DMS53 treated with DMSO at 0.1 percent for 48 hours (cell line): Measurements from ENCODE around the gene SETD2.

Source experiments
- DNase-seq: peaks from one replicate; lab custom pipeline; 2025; ENCODE audit not compliant: unreplicated experiment; lab: John Stamatoyannopoulos, UW

SETD2 gene

GRCh38 chr3:47000198-47000815, 163.6 kb downstream of the SETD2 start:
- no peak for DNase-seq

DNA sequence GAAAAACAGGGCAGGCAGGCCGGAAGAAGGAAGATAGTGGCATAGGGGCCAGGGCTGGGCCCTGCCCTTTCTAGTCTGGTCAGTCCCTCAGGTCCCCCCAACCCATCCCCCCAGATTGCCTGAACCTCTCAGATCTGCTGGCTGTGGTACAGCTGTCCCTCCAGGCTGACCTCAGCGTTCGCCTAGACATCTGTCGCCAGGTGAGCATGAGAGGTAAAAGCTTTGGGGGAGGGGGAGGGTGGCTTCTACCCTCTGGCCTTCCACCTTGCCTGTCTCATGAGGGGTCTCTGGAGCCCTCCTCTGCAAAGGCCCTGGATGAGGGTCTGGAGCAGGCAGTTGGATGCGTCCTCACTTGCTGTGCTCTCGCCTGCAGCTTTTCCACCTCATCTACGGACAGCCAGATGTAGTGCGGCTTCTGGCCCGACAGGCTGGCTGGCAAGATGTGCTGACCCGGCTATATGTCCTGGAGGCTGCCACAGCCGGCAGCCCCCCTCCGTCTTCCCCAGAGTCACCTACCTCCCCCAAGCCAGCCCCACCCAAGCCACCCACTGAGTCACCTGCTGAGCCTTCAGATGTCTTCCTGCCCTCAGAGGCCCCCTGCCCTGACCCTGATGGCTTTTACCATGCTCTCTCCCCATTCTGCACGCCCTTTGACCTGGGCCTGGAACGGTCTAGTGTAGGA, 164.3 kb downstream of the SETD2 start:
- no peak for DNase-seq

- no peak for DNase-seq
Observed at GRCh38 chr3:46998852-46999515, 164.9 kb downstream of the SETD2 start.

DNA sequence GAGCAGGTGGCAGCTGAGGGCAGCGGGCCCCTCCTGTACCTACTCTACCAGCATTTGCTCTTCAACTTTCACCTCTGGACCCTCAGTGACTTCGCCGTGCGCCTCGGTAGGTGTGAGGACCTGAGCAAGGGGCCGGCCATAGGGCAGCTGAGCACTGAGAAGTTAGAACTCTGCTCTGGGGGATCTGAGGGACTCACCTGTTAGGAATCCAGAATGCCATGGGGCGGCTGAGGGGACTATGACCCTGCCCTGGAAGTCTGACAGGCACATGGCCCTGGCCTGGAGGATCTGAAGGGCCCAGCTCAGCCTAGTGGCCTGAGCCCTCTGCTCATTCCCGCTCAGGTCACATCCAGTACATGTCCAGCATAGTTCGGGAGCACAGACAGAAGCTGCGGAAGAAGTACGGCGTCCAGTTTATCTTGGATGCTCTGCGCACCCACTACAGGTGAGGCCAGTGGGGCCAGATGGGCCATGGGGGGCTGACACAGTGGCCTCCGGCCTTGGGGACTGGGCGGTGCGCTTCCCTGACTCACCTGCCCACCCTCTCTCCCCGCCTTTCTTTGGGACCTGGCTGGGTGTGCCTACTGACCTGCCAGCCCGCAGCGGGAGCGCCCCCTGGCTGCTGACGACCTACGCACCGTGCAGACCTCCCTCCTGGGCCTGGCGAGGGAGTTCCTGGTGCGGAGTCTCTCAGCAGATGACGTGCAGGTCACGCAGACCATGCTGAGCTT, 165.6 kb downstream of the SETD2 start:
- no peak for DNase-seq

DNA sequence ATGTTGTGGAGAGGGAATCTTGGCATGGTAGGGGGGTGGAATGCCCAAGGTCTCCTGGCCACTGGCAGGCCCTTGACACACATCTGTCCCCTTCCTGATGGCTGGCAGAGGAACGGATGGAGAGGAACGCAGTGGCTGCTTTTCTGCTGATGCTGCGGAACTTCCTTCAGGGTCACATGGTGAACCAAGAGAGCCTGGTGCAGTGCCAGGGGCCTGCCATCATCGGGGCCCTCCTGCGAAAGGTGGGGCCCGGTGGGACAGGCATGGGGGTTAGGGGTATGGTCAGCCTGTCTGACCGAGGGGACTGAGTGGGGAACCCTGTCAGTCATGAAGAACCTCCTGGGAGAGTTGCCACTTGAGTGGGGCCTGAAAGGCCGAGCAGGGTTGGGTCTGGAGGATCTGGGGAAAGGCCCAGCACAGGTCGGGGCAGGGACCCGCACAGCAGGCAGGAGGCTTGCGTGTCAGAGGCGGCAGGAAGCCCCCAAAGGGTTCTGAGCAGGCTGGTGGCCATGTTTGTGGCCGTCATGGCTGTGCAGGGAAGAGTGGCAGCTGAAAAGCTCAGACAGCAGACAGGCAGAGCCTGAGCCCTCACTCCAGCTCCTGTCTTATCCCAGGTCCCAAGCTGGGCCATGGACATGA, 166.3 kb downstream of the SETD2 start:
- DNase-seq, result no peak

- DNase-seq, result no peak
Observed at GRCh38 chr3:46996689-46997452, 167.0 kb downstream of the SETD2 start.

DNA sequence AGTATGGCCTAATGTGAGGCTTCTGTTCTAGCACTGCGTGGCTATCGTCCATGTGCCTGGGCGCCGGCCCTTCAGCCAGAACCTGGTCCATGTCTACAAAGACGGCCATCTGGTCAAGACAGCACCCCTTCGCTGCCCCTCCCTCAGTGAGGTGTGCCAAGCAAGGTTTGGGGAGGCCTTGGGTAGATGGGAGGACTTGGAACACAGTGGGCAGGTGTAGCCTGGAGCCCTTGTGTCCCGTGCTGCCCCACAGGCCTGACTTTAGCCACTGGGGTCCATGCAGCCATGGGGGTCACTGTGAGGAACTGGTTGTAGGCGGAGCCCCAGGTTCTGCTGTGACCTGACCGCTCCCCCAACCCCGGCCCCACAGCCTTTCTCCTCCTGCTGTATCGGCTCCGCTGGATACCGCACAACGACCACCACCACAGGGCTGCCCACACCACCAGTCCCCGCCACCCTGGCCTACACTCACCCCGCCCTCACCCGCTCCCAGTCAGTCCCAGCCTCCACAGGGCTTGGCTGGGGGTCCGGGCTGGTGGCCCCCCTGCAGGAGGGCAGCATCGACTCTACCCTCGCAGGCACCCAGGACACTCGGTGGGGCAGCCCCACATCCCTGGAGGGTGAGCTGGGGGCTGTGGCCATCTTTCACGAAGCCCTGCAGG, 167.9 kb downstream of the SETD2 start:
- no peak for DNase-seq

DNA sequence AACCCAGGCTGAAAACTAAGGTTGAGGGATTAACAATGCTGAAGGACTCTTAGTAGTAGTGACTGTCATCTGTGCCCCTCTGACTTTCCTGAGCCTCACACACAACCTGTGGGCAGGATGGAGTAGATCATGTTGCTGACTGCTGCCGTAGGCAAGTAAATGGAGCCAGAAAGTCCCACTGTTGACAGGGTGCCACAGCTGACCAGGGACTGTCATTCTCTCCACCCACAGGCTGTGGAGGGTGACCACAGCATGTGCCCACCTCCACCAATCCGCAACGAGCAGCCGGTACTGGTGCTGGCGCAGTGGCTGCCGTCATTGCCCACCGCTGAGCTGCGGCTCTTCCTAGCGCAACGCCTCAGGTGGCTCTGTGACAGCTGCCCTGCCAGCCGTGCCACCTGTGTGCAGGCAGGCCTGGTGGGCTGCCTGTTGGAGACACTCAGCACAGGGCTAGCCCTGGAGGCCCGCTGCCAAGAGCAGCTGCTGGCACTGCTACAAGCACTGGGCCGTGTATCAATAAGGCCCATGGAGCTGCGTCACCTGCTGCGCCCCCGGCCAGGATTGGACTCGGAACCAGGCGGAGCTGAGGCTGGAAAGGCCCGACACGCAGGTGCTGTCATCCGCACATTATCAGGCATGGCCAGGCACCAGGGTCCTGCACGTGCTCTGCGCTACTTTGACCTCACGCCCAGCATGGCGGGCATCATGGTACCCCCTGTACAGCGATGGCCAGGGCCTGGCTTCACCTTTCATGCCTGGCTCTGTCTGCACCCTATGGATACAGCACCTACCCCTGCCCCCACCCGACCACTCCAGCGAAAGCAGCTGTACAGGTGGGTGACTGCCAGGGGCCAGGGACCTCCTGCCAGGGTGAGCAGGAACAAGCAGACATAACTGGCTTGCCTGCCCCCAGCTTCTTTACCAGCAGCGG, 168.8 kb downstream of the SETD2 start:
- DNase-seq, result no peak

- no peak for DNase-seq
Observed at GRCh38 chr3:46993986-46994385, 169.9 kb downstream of the SETD2 start.

- no peak for DNase-seq
Observed at GRCh38 chr3:46993292-46993691, 170.6 kb downstream of the SETD2 start.

DNA sequence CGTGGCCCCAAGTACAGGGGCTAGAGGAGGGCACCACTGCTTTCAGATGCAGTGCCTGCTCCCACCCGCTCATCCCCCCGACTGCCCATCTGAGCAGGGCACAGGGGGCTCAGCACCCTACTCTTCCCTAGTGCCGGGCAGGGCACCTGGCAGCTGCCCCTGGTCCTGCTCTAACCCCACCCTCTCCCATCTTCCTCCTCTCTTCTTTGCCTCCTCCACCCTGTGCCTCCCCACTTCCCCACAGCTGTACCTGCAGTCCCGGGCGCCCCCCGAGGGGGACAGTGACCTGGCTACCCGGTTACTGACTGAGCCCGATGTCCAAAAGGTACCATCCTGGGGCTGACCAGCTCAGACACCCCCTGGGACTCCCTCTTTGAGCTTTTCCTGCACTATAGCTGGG, 171.7 kb downstream of the SETD2 start:
- DNase-seq, result no peak

- DNase-seq, result no peak
Observed at GRCh38 chr3:46991406-46992165, 172.3 kb downstream of the SETD2 start.

DNA sequence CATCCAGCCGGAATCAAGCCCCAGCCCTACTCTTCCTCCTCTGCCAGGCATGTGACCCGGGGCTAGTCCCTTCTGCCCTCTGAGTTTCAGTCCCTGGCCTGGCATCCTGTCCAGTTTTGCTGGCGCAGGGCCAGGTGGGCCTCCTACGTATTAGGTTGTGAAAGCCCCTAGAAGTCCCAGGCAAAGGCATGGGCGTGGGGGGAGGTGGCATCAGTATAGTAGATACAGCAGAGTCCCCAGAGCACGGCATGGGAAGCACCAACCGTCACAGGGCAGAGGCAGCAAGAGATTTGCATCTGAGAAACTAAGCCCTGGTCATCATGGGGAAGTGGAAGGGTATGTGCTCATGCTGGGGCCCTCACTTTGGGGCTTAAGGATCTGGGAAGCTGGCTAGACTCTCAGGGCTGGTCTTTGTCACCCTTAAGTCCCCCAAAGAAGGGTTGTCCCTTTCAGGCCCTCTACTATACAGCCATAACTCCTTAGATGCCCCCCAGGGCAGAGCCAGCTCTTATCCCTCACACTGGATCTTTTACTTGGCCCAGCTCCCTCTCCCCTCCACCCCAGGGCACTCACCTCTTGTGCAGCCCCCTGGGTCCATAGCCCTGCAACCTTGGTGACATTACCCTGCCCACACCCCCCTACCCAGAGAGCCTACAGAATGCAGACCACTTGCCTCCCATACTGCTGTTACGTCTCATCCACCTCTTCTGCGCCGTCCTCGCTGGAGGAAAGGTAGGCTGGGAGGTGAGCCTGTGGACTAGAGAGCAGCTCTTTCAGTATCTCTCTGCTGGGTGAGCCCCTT, 173.1 kb downstream of the SETD2 start:
- DNase-seq, result no peak

DNA sequence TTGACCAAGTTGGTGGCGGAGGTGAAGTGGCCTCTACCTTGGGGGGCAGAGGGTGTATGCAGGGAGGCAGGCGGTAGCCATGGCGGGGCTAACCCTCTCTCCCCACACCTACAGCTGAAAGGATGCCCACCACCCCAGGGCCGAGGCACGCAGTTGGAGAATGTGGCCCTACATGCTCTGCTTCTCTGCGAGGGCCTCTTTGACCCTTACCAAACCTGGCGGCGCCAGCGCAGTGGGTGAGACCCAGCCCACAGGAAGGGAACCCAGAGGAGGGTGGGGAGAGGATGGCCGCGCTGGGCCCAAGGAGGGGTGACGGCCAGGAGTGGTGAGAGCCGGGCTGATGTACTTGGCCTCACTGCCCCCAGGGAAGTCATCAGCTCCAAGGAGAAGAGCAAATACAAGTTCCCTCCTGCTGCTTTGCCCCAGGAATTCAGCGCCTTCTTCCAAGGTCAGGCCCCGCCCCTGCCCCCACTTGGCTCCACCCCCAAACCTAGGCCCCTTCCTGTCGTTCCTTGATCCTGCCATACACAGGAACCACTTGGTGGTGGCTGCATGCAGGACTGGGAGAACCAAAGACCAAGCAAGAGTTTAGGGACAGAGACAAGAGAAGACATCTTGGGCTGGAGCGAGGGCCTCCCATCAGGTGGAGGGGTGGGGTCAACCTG, 174.6 kb downstream of the SETD2 start:
- no peak for DNase-seq

- no peak for DNase-seq
Observed at GRCh38 chr3:46988616-46989015, 175.3 kb downstream of the SETD2 start.

DNA sequence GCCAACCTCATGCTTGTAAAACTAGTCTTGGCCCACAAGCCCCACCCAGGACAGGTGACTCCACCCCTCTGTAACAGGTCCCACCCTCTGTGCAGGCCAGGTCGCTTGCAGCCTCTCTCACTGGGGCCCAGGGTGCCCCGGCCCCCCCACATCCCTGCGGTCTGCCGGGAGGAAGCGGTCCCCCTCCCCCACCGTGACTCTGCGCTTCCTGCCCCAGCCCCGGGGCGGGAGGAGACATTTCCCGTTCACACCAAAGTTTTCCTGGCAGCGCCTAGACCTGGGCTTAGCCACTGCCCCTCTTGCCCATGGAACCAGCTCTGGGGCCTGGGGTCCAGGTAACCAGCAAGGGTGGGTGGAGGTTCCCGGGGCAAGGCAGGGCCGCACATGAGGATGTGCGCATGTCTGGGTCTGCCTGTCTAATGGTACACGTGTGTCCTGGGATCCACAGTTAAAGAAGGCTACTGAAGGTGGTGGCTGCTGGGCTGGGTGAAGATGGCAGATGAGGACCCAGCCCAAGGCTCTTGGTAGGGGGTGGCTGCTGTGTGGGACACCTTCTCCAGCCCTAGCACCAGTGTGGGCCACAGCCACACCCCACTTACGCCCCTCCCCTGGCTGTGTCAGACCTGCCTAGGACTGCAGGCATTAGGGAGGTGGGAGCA, 176.0 kb downstream of the SETD2 start:
- no peak for DNase-seq
